ENCODE measurements around the gene MMP24.

DNA sequence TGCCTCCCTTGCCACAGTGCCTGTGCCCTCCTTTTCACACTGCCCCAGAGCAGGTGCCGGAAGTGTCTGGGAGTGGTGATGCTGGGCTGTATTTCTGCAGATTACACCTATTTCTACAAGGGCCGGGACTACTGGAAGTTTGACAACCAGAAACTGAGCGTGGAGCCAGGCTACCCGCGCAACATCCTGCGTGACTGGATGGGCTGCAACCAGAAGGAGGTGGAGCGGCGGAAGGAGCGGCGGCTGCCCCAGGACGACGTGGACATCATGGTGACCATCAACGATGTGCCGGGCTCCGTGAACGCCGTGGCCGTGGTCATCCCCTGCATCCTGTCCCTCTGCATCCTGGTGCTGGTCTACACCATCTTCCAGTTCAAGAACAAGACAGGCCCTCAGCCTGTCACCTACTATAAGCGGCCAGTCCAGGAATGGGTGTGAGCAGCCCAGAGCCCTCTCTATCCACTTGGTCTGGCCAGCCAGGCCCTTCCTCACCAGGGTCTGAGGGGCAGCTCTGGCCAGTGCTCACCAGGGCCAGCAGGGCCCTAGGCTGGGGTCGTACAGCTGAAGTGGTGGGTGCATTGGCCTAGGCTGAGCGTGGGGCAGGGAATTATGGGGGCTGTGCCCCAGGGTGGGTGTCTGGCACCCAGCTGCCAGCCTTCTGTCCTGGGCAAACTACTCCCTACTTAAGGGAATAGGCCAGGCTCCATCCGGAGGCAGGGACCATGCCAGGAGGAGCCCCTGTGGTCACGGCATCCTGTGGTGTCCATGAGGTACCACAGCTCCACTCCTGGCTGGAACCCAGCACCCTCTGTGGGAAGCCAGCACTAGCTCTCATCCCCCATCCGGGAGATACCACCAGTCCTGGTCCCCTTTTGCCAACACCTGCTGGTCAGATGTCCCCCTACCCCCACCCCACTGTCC, 47.9 kb downstream of the MMP24 start:
- TF ChIP-seq, protein P1, sequence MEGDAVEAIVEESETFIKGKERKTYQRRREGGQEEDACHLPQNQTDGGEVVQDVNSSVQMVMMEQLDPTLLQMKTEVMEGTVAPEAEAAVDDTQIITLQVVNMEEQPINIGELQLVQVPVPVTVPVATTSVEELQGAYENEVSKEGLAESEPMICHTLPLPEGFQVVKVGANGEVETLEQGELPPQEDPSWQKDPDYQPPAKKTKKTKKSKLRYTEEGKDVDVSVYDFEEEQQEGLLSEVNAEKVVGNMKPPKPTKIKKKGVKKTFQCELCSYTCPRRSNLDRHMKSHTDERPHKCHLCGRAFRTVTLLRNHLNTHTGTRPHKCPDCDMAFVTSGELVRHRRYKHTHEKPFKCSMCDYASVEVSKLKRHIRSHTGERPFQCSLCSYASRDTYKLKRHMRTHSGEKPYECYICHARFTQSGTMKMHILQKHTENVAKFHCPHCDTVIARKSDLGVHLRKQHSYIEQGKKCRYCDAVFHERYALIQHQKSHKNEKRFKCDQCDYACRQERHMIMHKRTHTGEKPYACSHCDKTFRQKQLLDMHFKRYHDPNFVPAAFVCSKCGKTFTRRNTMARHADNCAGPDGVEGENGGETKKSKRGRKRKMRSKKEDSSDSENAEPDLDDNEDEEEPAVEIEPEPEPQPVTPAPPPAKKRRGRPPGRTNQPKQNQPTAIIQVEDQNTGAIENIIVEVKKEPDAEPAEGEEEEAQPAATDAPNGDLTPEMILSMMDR (conservative IDR thresholded peaks at IDR 0.05; ENCODE audit: low read length): no peak
- TF ChIP-seq EZH2phosphoT487 (IDR thresholded peaks at IDR 0.05; ENCODE audit: borderline replicate concordance, low read depth, low read length): no peak
